Transverse colon (tissue), 4 donors: ENCODE results near the gene COL6A2. TPM values are rescaled to one million over a fixed set of nuclear protein-coding genes. Genes with fewer than 3 reads are reported as not detected.

Experiments used
- DNase-seq: peaks from one replicate; pipeline ENCODE4 v3.0.0-alpha.2; 2019
- H3K27ac ChIP-seq, 4 donors: fragments of 200-600 bp; sonication (generic); 2 replicates each; pipeline ENCODE4 v1.5.1; 2016 to 2018; ENCODE audit warnings: inconsistent platforms in 4 of 4
- H3K27me3 ChIP-seq: fragments of 200-600 bp; sonication (generic); 2 replicates; pipeline ENCODE4 v1.5.1; 2017; ENCODE audit warnings: inconsistent platforms
- H3K36me3 ChIP-seq, 4 donors: fragments of 200-600 bp; sonication (generic); 2 replicates each; pipeline ENCODE4 v1.5.1; 2017 to 2019; ENCODE audit warnings: inconsistent platforms in 4 of 4
- H3K4me1 ChIP-seq, 4 donors: fragments of 200-600 bp; sonication (generic); 2 replicates each; pipeline ENCODE4 v1.5.1; 2017 to 2020; ENCODE audit warnings: inconsistent platforms in 4 of 4
- H3K4me3 ChIP-seq, 4 donors: fragments of 200-600 bp; sonication (generic); 1 replicate in 1 of 4; 2 replicates in 3 of 4; pipeline versions ENCODE4 v1.5.1 to v1.6.1; 2017 to 2019; ENCODE audit warnings: inconsistent platforms in 4 of 4
- H3K9me3 ChIP-seq, 2 donors: fragments of 200-600 bp; sonication (generic); 2 replicates each; pipeline ENCODE4 v1.5.1; 2017 to 2019; ENCODE audit warnings: inconsistent platforms in 2 of 2
- CTCF ChIP-seq, 5 experiments: fragments of 200-600 bp in 3 of 5; fragments of 450-650 bp in 2 of 5; sonication (generic) in 3 of 5; IDR thresholded peaks; 1 replicate in 2 of 5; 2 replicates in 3 of 5; pipeline ENCODE4 v1.5.1; 2016 to 2017; ENCODE audit warnings: antibody characterized with exemption in 5 of 5, inconsistent platforms in 3 of 5, mild to moderate bottlenecking in 2 of 5, moderate library complexity in 1 of 5
- EP300 ChIP-seq: sonication (generic); formaldehyde crosslinking; IDR thresholded peaks from one replicate; pipeline ENCODE4 v1.6.1; 2017; ENCODE audit warnings: antibody characterized with exemption, low read depth
- POLR2A ChIP-seq: fragments of 450-650 bp; IDR thresholded peaks from one replicate; pipeline ENCODE4 v1.6.1; 2016; ENCODE audit warnings: antibody characterized with exemption, mild to moderate bottlenecking, moderate library complexity
- POLR2AphosphoS5 ChIP-seq, 3 donors: sonication (generic); formaldehyde crosslinking; IDR thresholded peaks; one replicate each; pipeline ENCODE4 v1.6.1; 2016; ENCODE audit warnings: antibody characterized with exemption in 3 of 3
- WGBS, 2 donors: methylation state at CpG; one replicate each; pipeline ENCODE4 v1.1.5; 2018; ENCODE audit warnings: low coverage in 1 of 2; 5-methylcytosine and 5-hydroxymethylcytosine counted together
- in situ Hi-C, 4 donors: fragments of 200-750 bp; cut with MboI; loops; one replicate each; pipeline versions ENCODE4 v1.15.0 to v1.15.1; 2017; ENCODE audit warnings: low sequenced_read_pairs in 3 of 4, low pct_ligation_motif_present in 1 of 4, low pct_unique_long_range_greater_than_20kb in 1 of 4
- intact Hi-C: fragments of 100-400 bp; cut with DNase I; formaldehyde crosslinking; loops from one replicate; pipeline ENCODE4 v1.15.1; 2023; ENCODE audit warnings: low total_unique reads
- total RNA-seq, 4 donors: library from RNA; depleted of rRNA; stranded (reverse); fragments of >200 nt; gene quantifications; one replicate each; pipeline ENCODE4 v1.1.0, GENCODE V29; 2016

Gene COL6A2
- total RNA-seq, 4 donors from 2014 or later = 172 to 550 (median 346) TPM

- H3K27ac ChIP-seq = peak overlapping the region in 3 of 4 donors; percentile 91 to 95 (median 94)
- no peaks in the 10 kb centered on the region for H3K27me3 ChIP-seq
- H3K9me3 ChIP-seq = no peaks in the 10 kb centered on the region
- intact Hi-C loops = no loop called here
- WGBS, 2 donors = 65% methylated on average over 31 of the region's 31 CpGs; no CpG with 5 or more reads in 1 of the 2 donors
- H3K36me3 ChIP-seq = no peaks in the 10 kb centered on the region
- in situ Hi-C loops = no loop called here
- no peak for DNase-seq
- peaks cover 10 to 41% (median 24%) of the 10 kb centered on the region in 4 donors for H3K4me1 ChIP-seq
- TF ChIP-seq POLR2A (no peak), EP300 (no peak), CTCF (IDR thresholded peaks at IDR 0.05) (no peak), POLR2AphosphoS5 (IDR thresholded peaks at IDR 0.05) (no peak)
- H3K4me3 ChIP-seq = no peak overlapping the region
These were observed 44.9 kb upstream of the COL6A2 start for GRCh38 chr21:46052703-46053651.

- Histone ChIP-seq H3K36me3 (no peaks in the 10 kb centered on the region), H3K4me3 (no peak overlapping the region), H3K27ac (peak overlapping the region; percentile 83 to 95 (median 92)), H3K4me1 (peaks cover 10 to 38% (median 24%) of the 10 kb centered on the region in 4 donors), H3K9me3 (no peaks in the 10 kb centered on the region), H3K27me3 (no peaks in the 10 kb centered on the region)
- intact Hi-C loops = no loop called here
- WGBS, 2 donors = 81 to 90% methylated on average over 7 to 10 of the region's 10 CpGs
- TF ChIP-seq POLR2A = no peak
- in situ Hi-C loops = no loop called here
- no peak for DNase-seq
These were observed 43.9 kb upstream of the COL6A2 start for GRCh38 chr21:46054031-46054430.

GRCh38 chr21:46054451-46054881, 43.4 kb upstream of the COL6A2 start:
- no peak overlapping the region for H3K4me3 ChIP-seq
- H3K4me1 ChIP-seq = peaks cover 10 to 38% (median 24%) of the 10 kb centered on the region in 4 donors
- DNase-seq = no peak
- in situ Hi-C loops (no loop called here), intact Hi-C loops (no loop called here)
- peak overlapping the region; percentile 83 to 95 (median 92) for H3K27ac ChIP-seq
- TF ChIP-seq CTCF (IDR thresholded peaks at IDR 0.05) = no peak
- TF ChIP-seq EP300 = no peak
- TF ChIP-seq POLR2A = no peak
- TF ChIP-seq POLR2AphosphoS5 (IDR thresholded peaks at IDR 0.05) = no peak
- no peaks in the 10 kb centered on the region for H3K9me3 ChIP-seq
- 37 to 56% methylated on average over 3 to 12 of the region's 12 CpGs for WGBS, 2 donors
- H3K36me3 ChIP-seq = no peaks in the 10 kb centered on the region
- H3K27me3 ChIP-seq = no peaks in the 10 kb centered on the region

- WGBS, 2 donors = 47 to 75% methylated on average over 6 to 23 of the region's 23 CpGs
- no peaks in the 10 kb centered on the region for H3K36me3 ChIP-seq
- peaks cover 10 to 36% (median 21%) of the 10 kb centered on the region in 4 donors for H3K4me1 ChIP-seq
- in situ Hi-C loops (no loop called here), intact Hi-C loops (loop anchor here (2.0 to 5.0 kb wide), 3 partner anchors 31 to 75 kb away; partner anchors contain the start of gene COL6A1)
- no peak overlapping the region for H3K4me3 ChIP-seq
- no peak for DNase-seq
- H3K9me3 ChIP-seq = no peaks in the 10 kb centered on the region
- TF ChIP-seq POLR2AphosphoS5 (IDR thresholded peaks at IDR 0.05) (peak in 1 of 3 donors; percentile 3), CTCF (IDR thresholded peaks at IDR 0.05) (no peak)
- H3K27me3 ChIP-seq = no peaks in the 10 kb centered on the region
- H3K27ac ChIP-seq = peak overlapping the region; percentile 83 to 95 (median 92)
These were observed 42.0 kb upstream of the COL6A2 start for GRCh38 chr21:46055863-46056281.
